ENCODE results near the gene UBASH3A.
A peak's percentile ranks its signal among the peaks of the same experiment; 100 is the strongest.
"Not testable (repeated sequence)": the region's sequence is repeated elsewhere in the genome, so short reads cannot be mapped to it uniquely, and the experiment has no call there.

The UBASH3A gene

DNA sequence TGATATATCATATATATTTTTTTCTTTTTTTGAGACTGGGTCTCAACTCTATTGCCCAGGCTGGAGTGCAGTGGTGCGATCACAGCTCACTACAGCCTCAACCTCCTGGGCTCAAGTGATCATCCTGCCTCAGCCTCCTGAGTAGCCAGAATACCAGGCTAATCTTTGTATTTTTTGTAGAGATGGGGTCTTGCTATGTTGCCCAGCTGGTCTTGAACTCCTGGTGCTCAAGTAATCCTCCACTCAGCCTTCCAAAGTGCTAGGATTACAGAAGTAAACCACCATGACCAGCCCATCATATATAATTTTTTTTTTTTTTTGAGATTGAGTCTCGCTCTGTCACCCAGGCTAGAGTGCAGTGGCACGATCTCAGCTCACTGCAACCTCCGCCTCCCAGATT is 66.0 kb downstream of the UBASH3A start:
- in situ Hi-C loops (cut with HindIII; ENCODE audit: low pct_ligation_motif_present, low pct_unique_long_range_greater_than_20kb, low sequenced_read_pairs) = not testable (repeated sequence)

DNA sequence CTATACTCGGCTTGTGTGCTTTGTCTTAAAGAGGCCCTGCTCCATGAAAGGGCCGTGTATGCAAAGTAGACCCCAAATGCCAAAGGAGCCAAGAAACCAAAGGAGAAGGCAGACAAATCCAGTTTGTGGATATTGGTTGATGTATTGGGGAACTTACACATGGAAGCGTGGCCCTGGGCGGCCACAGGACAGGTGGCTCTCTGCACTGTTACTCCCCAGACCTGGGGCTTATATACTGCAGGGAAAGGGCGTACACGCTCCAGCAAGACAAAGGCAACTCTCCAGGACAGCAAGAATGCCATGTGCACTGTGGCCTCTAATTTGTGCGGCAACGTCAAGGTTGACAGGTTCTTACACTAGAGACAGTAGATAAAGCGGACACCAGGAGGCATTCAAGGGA is 67.5 kb downstream of the UBASH3A start:
- in situ Hi-C loops (cut with HindIII; ENCODE audit: low pct_ligation_motif_present, low pct_unique_long_range_greater_than_20kb, low sequenced_read_pairs) = no loop called here
- DNase-seq = no peak

More for the DNA sequence above, 66.0 kb downstream of the UBASH3A start:
- not testable (repeated sequence) for DNase-seq

DNA sequence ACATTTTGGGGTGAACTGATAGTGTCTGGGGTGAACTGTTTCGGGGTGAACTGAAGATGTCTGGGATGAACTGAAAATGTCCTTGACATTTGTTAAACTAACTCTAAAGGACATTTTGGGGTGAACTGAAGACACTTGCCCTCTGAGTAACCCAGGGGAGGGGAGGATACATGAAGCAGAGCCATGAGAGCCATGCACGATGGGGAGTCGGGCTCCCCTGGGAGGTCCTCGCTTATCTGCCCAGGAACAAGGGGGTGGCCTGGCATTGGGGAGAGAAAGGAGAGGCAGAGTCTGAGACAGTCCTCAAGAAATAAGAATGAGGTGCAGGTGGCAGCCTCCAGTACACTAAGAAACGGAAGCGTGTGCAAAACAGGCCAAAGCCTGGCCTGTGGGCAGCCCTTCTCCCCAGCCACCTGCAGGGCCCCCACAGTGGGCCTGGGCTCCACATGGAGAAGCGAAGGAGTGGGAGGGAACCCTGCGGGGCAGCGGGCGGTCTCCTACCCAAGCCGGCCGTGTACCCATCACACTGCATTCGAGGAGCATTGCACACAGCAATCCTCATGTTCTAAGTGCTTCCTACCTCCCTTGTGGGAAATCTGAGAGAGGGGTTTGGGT is 68.1 kb downstream of the UBASH3A start:
- in situ Hi-C loops (cut with HindIII; ENCODE audit: low pct_ligation_motif_present, low pct_unique_long_range_greater_than_20kb, low sequenced_read_pairs) = no loop called here
- DNase-seq = no peak

DNA sequence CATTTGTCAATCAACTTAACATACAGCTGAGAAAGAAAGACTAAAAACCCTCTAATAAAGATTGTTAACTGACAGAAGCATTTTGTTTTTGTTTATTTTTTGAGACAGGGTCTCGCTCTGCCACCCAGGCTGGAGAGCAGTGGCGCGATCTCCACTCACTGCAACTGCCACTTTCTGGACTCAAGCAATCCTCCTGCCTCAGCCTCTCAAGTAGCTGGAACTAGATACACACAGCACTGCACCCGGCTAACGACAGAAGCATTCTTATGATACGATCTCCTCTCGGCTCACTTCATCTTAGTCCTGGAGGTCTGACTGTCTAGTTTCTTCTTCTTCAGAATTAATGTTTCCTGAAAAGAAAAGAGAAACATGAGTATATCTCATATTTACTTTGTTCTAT is 68.8 kb downstream of the UBASH3A start:
- DNase-seq = no peak
- in situ Hi-C loops (cut with HindIII; ENCODE audit: low pct_ligation_motif_present, low pct_unique_long_range_greater_than_20kb, low sequenced_read_pairs) = no loop called here

DNA sequence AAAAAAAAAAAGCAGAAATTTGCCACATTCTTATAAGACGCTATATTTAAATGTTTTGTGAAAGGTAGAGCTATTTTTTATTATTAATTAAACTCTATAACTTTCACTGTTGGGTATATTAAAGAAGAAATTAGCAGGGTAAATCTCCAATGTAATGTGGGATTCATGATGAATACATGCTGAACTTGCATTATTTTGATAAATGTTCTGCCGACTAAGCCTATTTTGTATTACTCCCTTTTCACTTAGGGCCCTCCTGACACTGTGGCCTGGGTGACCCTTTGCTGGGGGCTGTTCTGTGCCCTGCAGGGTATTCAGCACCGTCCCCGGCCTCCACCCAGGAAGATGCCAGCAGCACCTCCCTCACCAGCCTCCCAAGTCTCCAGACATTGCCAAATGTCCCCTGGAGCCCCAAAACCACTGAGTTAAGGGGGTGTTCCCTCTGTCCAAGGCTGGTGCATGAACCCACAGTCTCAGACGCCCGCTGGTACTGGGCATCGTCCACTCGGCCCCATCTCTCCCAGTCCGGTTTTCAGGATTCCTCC is 69.9 kb downstream of the UBASH3A start:
- in situ Hi-C loops (cut with HindIII; ENCODE audit: low pct_ligation_motif_present, low pct_unique_long_range_greater_than_20kb, low sequenced_read_pairs) = no loop called here
- DNase-seq = no peak

DNA sequence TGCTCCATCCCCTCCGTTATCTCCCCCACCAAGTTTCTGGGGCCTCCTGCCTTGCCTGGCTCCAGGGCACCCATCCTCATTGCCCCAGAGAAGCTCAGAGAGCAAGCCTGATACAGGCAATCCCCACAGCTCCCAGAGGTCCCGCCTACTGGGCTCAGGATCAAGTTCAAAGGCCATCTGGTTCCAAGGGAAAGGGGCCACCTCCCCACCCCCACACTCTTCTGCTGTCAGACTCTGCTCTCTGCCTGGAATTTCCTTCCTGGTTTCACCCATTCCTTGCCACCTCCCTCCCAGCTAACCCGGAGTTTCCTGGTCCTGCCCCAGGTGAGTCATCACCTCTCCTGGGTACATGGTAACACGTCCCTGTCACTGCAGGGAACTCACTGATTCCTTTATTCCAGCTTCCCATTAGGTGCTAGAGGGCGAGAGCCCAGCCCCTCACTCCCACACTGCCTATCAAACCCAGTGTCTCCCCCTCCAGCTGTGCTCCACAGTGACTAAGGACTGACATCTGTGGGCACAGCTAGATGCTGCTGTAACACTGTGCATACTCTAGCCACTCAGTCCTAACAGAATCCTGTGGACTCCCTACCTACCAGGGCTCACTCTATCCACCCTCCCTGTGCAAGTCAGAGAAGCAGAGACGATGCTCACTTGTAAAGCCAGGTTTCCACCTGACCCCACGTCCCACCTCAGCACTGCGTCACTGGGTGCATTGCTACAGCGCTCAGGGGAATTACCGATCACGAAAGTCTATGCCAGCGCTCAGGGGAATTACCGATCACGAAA is 70.5 kb downstream of the UBASH3A start:
- in situ Hi-C loops (cut with HindIII; ENCODE audit: low pct_ligation_motif_present, low pct_unique_long_range_greater_than_20kb, low sequenced_read_pairs) = no loop called here
- DNase-seq = peak; percentile 69

DNA sequence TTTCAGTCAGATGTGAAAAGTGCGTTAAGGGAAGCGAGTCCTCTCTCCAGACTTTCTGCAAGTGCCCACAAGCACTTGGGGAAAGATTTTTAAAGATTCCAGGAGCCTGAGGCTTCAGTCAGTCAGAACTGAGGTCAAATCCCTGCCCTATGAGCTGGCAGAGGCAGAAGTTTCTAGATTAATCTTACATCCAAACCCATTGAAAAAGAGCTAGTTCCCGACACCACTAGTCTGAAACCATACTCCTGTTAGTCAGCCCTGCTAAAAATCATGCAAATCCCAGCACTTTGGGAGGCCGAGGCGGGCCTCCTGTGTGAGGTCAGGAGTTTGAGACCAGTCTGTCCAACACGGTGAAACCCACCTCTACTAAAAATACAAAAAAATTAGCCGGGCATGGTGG is 71.3 kb downstream of the UBASH3A start:
- in situ Hi-C loops (cut with HindIII; ENCODE audit: low pct_ligation_motif_present, low pct_unique_long_range_greater_than_20kb, low sequenced_read_pairs) = no loop called here
- DNase-seq = peak; percentile 62

DNA sequence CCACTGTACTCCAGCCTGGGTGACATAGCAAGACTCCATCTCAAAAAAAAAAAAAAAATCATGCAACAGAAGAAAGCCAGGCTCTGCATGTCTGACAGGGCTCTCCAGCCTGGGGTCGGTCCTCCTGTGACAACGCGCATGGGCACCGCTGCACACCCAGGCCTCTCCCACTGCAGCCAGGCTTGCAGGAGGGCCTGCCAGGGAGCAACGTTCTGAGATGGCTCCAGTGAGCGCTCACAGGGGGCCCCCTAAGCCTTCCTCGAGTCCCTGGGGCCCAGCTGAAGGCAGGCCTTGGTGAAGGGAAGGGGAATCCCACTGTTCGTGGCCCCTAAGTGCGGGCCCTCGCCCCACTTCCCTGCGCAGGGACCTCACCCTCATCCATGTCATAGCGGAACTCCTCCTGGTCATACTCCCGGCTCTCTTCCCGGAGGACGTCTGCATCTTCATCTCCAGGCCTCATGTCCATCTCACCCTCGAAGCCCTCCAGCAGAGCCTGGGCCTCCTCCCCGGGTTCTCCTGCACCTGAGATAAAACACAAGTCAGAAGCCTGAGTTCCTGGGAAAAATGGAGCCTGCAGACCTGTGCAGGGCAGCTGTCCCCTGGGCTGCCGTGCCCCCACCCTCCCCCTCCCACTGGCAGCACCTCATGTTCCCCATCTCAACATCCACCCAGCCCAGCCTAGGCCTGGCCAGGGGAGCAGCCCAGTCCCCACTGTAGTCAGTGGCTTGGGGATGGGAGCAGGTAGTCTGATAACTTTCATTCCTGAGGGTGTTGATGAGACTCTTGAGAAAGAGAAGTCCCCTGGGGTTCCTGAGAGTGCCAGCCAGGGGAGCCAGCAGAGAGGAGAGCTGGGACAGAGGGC is 72.1 kb downstream of the UBASH3A start:
- no peak for DNase-seq
- in situ Hi-C loops (cut with HindIII; ENCODE audit: low pct_ligation_motif_present, low pct_unique_long_range_greater_than_20kb, low sequenced_read_pairs) = no loop called here

DNA sequence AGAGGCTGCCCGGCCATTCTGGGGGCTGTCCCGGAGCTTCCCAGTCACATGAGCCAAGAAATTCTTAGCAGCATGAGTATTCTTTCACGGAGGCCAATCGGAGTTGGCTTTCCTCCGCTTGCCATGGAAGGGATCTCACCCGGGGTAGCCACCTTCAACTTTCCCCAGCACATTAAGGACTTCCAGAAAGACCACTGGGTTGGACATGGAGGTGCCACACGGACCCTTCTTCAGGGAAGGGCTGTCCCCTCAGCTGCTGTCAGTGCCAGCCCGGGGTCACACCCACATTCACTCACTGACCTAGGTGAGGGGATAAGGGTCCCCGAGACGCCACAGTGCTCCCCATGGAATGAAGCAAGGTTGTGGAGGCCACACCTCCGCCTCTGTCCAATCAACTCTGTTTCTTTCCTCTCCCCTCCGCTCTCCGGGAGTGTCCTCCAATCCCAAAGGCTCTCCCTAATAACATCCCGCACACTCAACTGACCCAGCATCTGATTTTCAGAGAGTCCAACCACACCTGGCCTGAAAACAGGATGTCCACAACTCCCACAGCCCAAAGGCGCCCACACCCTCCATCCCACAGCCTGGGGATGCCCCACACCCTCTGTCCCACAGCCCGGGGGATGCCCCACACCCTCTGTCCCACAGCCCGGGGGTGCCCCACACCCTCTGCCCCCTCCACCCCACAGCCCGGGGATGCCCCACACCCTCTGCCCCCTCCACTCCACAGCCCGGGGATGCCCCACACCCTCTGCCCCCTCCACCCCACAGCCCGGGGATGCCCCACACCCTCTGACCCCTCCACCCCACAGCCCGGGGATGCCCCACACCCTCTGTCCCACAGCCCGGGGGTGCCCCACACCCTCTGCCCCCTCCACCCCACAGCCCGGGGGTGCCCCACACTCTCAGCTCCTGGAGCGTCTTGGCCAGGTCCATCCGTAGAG is 73.0 kb downstream of the UBASH3A start:
- no peak for DNase-seq
- in situ Hi-C loops (cut with HindIII; ENCODE audit: low pct_ligation_motif_present, low pct_unique_long_range_greater_than_20kb, low sequenced_read_pairs) = no loop called here

DNA sequence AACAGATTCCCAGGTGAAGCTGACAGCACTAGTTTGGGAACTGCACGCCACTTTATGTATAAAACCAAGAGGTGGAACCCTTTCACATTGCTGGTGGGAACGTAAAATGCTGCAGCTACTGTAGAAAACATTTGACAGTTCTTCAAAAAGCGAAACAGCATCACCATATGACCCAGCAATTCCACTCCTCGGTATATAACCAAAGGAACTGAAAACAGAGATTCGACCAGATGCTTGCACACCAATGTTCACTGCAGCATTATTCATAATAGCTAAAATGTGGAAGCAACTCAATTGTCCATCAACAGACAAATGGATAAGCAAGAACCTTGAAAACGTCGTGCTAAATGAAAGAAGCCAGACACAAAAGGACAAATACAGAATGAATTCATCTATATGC is 74.8 kb downstream of the UBASH3A start:
- no peak for DNase-seq
- in situ Hi-C loops (cut with HindIII; ENCODE audit: low pct_ligation_motif_present, low pct_unique_long_range_greater_than_20kb, low sequenced_read_pairs) = no loop called here

DNA sequence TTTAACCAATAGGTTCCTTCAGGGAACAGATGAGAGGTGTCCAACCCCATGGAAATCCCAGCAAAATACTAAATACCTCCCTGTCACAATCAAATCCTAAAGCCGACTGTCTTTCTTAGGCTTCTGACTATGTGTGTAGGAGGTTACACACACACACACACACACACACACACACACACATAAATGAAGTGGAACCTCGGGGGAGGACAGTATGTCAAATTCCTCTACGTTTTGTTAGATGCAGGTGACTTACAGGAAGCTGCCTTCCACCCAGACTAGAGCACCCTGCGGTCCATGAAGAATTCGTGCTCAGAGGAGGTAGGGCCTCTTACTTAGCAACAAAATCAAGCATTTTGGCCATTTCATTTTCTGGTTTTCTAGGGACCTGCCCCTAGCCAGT is 75.9 kb downstream of the UBASH3A start:
- in situ Hi-C loops (cut with HindIII; ENCODE audit: low pct_ligation_motif_present, low pct_unique_long_range_greater_than_20kb, low sequenced_read_pairs) = no loop called here
- DNase-seq = no peak

DNA sequence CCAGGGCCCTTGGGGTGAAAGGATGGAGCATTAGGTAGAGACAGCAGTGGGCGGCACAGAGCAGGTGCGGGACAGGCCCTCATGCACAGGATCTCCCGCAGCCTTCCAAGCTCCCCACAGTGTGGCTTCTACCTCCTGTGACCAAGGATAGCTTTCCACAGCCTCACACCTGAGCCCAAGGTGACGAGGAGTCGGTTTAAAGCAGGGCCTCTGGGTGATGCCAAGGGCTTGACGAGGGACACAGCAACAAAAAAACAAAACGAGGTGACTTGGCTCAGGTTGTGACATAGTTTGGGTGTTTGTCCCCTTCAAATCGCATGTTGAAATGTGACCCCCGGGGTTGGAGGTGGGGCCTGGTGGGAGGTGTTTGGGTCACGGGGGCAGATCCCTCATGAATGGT is 77.0 kb downstream of the UBASH3A start:
- in situ Hi-C loops (cut with HindIII; ENCODE audit: low pct_ligation_motif_present, low pct_unique_long_range_greater_than_20kb, low sequenced_read_pairs) = no loop called here
- no peak for DNase-seq

DNA sequence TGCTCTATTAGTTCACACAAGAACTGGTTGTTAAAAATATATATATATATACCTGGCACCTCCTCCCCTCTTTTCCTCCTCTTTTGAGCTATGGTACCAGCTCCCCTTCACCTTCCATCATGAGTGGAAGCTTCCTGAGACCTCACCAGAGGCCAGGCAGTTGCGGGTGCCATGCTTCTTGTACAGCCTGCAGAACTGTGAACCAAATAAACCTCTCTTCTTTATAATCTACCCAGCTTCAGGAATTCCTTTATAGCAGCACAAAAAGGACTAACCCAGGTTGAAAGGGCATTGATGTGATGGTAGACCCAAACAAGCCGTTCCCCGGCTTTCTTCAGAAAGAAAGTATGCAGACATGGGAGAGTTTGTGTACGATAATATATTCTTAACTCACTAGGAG is 77.5 kb downstream of the UBASH3A start:
- in situ Hi-C loops (cut with HindIII; ENCODE audit: low pct_ligation_motif_present, low pct_unique_long_range_greater_than_20kb, low sequenced_read_pairs) = no loop called here

DNA sequence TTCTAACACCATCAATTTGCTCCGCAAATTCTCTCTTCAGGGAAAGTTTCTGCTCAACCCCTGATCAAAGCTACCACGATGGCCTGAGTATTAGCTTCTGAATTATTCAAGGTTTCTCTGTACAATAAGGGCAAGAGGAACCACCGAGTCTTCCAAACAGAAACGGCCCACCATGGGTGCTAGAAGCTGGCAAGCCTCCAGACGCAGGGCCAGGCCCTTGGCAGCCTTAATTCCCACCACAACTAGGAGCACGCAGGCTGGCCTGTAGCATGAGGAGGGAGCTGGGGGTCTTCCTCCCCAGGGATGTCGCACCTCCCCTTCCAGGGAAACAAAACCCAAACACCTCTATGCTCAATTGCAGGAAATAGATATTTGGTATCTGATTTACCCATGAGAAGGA is 81.3 kb downstream of the UBASH3A start:
- in situ Hi-C loops (cut with HindIII; ENCODE audit: low pct_ligation_motif_present, low pct_unique_long_range_greater_than_20kb, low sequenced_read_pairs) = no loop called here
- no peak for DNase-seq

More for the DNA sequence above, 77.5 kb downstream of the UBASH3A start:
- DNase-seq = no peak

DNA sequence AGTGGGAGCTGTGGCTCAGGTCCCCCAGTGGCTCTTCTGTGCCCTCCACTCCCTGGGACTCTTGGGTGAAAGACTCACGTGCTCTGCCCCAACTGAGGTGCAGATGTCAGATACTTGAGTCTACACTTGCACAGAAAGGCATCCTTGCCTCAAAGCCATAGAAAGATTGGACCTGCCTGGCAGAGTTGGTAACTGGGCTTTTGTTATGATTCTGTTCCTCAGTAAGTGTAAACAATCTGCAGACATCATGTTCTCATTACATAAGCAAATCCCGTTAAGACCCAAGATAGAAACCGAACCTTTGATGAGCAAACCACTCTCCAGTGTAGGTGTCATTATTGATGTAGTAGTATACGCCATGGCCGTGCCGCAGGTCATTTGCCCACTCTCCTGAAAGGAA is 82.4 kb downstream of the UBASH3A start:
- in situ Hi-C loops (cut with HindIII; ENCODE audit: low pct_ligation_motif_present, low pct_unique_long_range_greater_than_20kb, low sequenced_read_pairs) = no loop called here
- no peak for DNase-seq

DNA sequence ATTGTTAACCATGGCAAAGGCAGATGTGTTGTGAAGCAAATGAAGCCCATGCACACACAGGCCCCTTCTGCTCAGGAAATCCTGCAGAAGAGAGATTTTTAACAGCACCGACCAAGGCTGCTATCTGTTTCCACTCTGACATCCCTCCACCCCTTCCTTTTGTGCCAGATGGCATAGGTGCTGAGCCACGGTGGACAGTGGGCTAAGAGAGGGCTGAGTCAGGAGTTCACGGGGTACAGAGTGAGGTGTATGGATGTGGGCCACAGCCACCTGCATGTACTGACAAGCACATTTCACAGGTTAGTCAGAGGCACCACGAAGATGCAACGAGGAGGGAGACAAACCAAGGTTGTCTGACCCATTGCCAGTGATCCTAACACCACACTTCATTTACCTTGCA is 82.8 kb downstream of the UBASH3A start:
- in situ Hi-C loops (cut with HindIII; ENCODE audit: low pct_ligation_motif_present, low pct_unique_long_range_greater_than_20kb, low sequenced_read_pairs) = no loop called here
- DNase-seq = no peak

DNA sequence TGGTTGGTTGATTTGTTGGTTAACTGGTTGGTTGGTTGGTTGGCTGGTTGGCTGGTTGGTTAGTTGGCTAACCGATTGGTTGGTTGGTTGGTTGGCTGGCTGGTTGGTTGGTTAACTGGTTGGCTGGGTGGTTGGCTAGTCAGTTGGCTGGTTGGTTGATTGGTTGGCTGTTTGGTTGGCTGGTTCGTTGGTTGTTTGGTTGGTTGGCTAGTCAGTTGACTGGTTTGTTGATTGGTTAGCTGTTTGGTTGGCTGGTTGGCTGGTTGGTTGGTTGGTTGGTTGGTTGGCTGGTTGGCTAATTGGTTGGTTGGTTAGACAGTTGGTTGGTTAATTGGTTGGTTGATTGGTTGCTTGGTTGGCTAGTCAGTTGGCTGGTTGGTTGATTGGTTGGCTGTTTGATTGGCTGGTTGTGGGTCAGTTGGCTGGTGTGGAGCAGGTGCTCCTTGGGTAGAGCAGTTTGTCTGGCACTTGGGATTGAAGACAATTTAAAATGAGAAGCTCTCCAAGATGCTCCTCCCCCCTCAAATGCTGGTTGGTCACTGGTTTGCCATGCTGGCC is 85.4 kb downstream of the UBASH3A start:
- in situ Hi-C loops (cut with HindIII; ENCODE audit: low pct_ligation_motif_present, low pct_unique_long_range_greater_than_20kb, low sequenced_read_pairs) = no loop called here
- no peak for DNase-seq

DNA sequence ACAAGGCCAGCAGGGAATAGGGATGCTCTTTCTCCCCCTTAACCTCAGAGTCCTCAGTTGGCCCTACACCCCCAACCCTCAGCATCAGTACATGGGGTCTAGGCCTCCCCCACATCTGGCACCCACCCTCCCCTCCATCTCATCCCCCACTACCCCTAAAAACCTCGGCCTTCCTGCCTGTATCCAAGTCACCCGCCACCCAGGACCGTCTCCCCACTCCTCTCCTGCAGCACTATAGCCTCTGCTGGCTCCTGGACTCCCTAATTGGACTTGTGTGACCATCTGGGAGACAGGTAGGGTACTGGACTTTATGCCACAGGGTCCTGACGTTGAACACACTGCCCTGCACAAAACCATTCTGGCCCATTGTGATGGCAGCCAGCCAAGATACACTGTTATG is 86.3 kb downstream of the UBASH3A start:
- DNase-seq = no peak
- in situ Hi-C loops (cut with HindIII; ENCODE audit: low pct_ligation_motif_present, low pct_unique_long_range_greater_than_20kb, low sequenced_read_pairs) = no loop called here
